NB4 (cell line): ENCODE results near the gene ACADL.

Experiments
- CTCF ChIP-seq: IDR thresholded peaks from one replicate; pipeline ENCODE4 v1.5.1; 2012; ENCODE audit warnings: low read depth, low read length
- MAX ChIP-seq: IDR thresholded peaks from 2 replicates; pipeline ENCODE4 v1.6.1; 2011; ENCODE audit warnings: low read depth, low read length
- MYC ChIP-seq: IDR thresholded peaks from 2 replicates; pipeline ENCODE4 v1.6.1; 2011; ENCODE audit warnings: low read depth, low read length
- POLR2A ChIP-seq: IDR thresholded peaks from 2 replicates; pipeline ENCODE4 v1.6.1; 2011; ENCODE audit warnings: mild to moderate bottlenecking; ENCODE audit not compliant: insufficient read length; ENCODE audit errors: extremely low read depth

GRCh38 chr2:210195101-210195852 is 30.0 kb downstream of the ACADL start:
- peak; percentile 39 for TF ChIP-seq CTCF
- TF ChIP-seq POLR2A = no peak
- peak; percentile 5; the same call in 1 of the 2 replicates for TF ChIP-seq MAX
- no peak for TF ChIP-seq MYC
